Measurements from ENCODE around the gene CPNE6. TPM values are rescaled to one million over a fixed set of nuclear protein-coding genes. Genes with fewer than 3 reads are reported as not detected.

The CPNE6 gene
- total and polyA plus RNA-seq, 2 of the 13 experiments (the other 11 are each of a cell fraction or from before 2014, with no cell fraction given): not detected

DNA sequence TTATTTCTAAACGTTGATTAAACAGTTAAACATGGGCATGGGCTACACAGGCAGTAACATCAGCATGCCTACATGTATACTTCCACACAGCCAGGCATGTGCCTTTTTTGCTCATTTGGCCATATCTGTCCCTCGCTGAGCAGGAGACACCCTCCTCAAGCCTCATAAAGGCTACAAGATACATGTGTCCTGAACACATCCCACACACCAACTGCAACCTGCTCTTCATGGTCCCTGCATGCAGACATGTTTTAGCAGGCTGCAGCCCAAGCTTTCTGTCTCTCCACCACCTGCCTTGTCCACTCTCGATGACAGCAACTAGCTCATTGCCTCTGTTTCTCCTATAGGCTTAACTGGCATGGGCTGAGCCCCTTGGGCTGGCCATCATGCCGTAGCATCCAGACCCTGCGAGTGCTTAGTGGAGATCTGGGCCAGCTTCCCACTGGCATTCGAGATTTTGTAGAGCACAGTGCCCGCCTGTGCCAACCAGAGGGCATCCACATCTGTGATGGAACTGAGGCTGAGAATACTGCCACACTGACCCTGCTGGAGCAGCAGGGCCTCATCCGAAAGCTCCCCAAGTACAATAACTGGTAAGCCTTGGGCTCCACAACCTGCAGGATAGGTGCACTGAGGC is 25.3 kb downstream of the CPNE6 start (continued):
- TF ChIP-seq, protein P1, sequence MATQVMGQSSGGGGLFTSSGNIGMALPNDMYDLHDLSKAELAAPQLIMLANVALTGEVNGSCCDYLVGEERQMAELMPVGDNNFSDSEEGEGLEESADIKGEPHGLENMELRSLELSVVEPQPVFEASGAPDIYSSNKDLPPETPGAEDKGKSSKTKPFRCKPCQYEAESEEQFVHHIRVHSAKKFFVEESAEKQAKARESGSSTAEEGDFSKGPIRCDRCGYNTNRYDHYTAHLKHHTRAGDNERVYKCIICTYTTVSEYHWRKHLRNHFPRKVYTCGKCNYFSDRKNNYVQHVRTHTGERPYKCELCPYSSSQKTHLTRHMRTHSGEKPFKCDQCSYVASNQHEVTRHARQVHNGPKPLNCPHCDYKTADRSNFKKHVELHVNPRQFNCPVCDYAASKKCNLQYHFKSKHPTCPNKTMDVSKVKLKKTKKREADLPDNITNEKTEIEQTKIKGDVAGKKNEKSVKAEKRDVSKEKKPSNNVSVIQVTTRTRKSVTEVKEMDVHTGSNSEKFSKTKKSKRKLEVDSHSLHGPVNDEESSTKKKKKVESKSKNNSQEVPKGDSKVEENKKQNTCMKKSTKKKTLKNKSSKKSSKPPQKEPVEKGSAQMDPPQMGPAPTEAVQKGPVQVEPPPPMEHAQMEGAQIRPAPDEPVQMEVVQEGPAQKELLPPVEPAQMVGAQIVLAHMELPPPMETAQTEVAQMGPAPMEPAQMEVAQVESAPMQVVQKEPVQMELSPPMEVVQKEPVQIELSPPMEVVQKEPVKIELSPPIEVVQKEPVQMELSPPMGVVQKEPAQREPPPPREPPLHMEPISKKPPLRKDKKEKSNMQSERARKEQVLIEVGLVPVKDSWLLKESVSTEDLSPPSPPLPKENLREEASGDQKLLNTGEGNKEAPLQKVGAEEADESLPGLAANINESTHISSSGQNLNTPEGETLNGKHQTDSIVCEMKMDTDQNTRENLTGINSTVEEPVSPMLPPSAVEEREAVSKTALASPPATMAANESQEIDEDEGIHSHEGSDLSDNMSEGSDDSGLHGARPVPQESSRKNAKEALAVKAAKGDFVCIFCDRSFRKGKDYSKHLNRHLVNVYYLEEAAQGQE (IDR thresholded peaks at IDR 0.05; ENCODE audit: borderline replicate concordance in 1 of 2, low read depth in 1 of 2, low read length in 2 of 2): no peak
- TF ChIP-seq BORCS8-MEF2B (CRISPR knock-in tag; IDR thresholded peaks at IDR 0.05): 0 out of 2 replicates have a peak, but pooled peaks have one; percentile 81
- TF ChIP-seq ZNF143 (CRISPR knock-in tag; IDR thresholded peaks at IDR 0.05): 0 out of 2 replicates have a peak, but pooled peaks have one; percentile 37
- 0 out of 2 replicates have a peak, but pooled peaks have one; percentile 22 for TF ChIP-seq EED (CRISPR knock-in tag; IDR thresholded peaks at IDR 0.05)
- TF ChIP-seq ARID2 (CRISPR knock-in tag; IDR thresholded peaks at IDR 0.05; ENCODE audit: borderline replicate concordance): no peak
- 0 out of 2 replicates have a peak, but pooled peaks have one; percentile 62 for TF ChIP-seq BRD4 (CRISPR knock-in tag; IDR thresholded peaks at IDR 0.05)
- TF ChIP-seq POLR2G (IDR thresholded peaks at IDR 0.05; ENCODE audit: low read depth, low read length): peak; percentile 80
- TF ChIP-seq ZNF589 (CRISPR knock-in tag; conservative IDR thresholded peaks at IDR 0.05): no peak
- peak; percentile 37 for TF ChIP-seq PHF8 (CRISPR knock-in tag; IDR thresholded peaks at IDR 0.05)
- TF ChIP-seq SALL2 (CRISPR knock-in tag; IDR thresholded peaks at IDR 0.05): 0 out of 2 replicates have a peak, but pooled peaks have one; percentile 25
- no peak for TF ChIP-seq PTBP1 (IDR thresholded peaks at IDR 0.05; ENCODE audit: low read depth, low read length, poor library complexity, severe bottlenecking)
- TF ChIP-seq ZNF816 (CRISPR knock-in tag; IDR thresholded peaks at IDR 0.05; ENCODE audit: borderline replicate concordance): no peak
- TF ChIP-seq FLYWCH1 (CRISPR knock-in tag; IDR thresholded peaks at IDR 0.05): no peak
- TF ChIP-seq ADNP (CRISPR knock-in tag; IDR thresholded peaks at IDR 0.05): no peak
- no peak; the same call in 1 of the 2 replicates for TF ChIP-seq ZMYM3 (CRISPR knock-in tag; IDR thresholded peaks at IDR 0.05)
- TF ChIP-seq YY1 (IDR thresholded peaks at IDR 0.05; ENCODE audit: insufficient read depth, insufficient replicate concordance, low read depth, low read length): no peak
- TF ChIP-seq TMF1 (CRISPR knock-in tag; IDR thresholded peaks at IDR 0.05; ENCODE audit: low read depth): 0 out of 2 replicates have a peak, but pooled peaks have one; percentile 28
- no peak for TF ChIP-seq CHD2 (IDR thresholded peaks at IDR 0.05; ENCODE audit: low read depth, low read length)
- TF ChIP-seq ZNF232 (CRISPR knock-in tag; IDR thresholded peaks at IDR 0.05; ENCODE audit: borderline replicate concordance): no peak; the same call in 1 of the 2 replicates
- TF ChIP-seq KLF9 (CRISPR knock-in tag; IDR thresholded peaks at IDR 0.05; ENCODE audit: low read depth): 0 out of 2 replicates have a peak, but pooled peaks have one; percentile 11
- no peak for TF ChIP-seq JUND (CRISPR knock-in tag; IDR thresholded peaks at IDR 0.05)
- no peak for TF ChIP-seq MAFG (CRISPR knock-in tag; IDR thresholded peaks at IDR 0.05)
- peak; percentile 69; the same call in 1 of the 2 replicates for TF ChIP-seq MEIS1 (CRISPR knock-in tag; IDR thresholded peaks at IDR 0.05; ENCODE audit: borderline replicate concordance)
- TF ChIP-seq SRSF9 (IDR thresholded peaks at IDR 0.05; ENCODE audit: borderline replicate concordance, insufficient read depth, low read depth, low read length, poor library complexity, severe bottlenecking): no peak
- TF ChIP-seq PAF1 (CRISPR knock-in tag; IDR thresholded peaks at IDR 0.05): peak; percentile 98
- TF ChIP-seq, protein P2, sequence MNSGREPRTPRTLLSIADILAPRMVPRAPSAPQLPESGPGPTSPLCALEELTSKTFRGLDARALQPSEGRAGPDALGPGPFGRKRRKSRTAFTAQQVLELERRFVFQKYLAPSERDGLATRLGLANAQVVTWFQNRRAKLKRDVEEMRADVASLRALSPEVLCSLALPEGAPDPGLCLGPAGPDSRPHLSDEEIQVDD (CRISPR knock-in tag; IDR thresholded peaks at IDR 0.05; ENCODE audit: borderline replicate concordance): 0 out of 2 replicates have a peak, but pooled peaks have one; percentile 58
- TF ChIP-seq DR1 (CRISPR knock-in tag; IDR thresholded peaks at IDR 0.05): no peak
- TF ChIP-seq HIVEP1 (CRISPR knock-in tag; IDR thresholded peaks at IDR 0.05): peak; percentile 23; the same call in 1 of the 2 replicates

Measured in HepG2 (cell line).